OCI-LY7 (cell line): Measurements from ENCODE around the gene PCGF3. TPM values are rescaled to one million over a fixed set of nuclear protein-coding genes. Genes with fewer than 3 reads are reported as not detected.
"Not testable (repeated sequence)": the region's sequence is repeated elsewhere in the genome, so short reads cannot be mapped to it uniquely, and the experiment has no call there.

Experiments used
- BruUV-seq: library from RNA; stranded (reverse); fragments of 400-500 nt; replicated peaks from 2 replicates; lab custom pipeline; 2021; lab: Mats Ljungman, UMichigan
- CTCF ChIA-PET: fragments of 300-600 bp; sonication (Branson Sonifier 250); formaldehyde crosslinking; loops from one replicate; lab custom pipeline; 2022; ENCODE audit warnings: antibody characterized with exemption; ENCODE audit not compliant: unreplicated experiment; lab: Charles Lee
- POLR2A ChIA-PET: fragments of 300-600 bp; sonication (Branson Sonifier 250); formaldehyde crosslinking; loops from one replicate; lab custom pipeline; 2022; ENCODE audit warnings: antibody characterized with exemption; lab: Charles Lee
- DNase-seq: peaks from one replicate; pipeline ENCODE4 v3.0.0-alpha.2; 2015; ENCODE audit warnings: low spot score
- H2AFZ ChIP-seq: fragments of 200-600 bp; sonication (generic), shearing (Covaris generic); 2 replicates; pipeline ENCODE4 v1.6.1; 2014; ENCODE audit warnings: mild to moderate bottlenecking, antibody characterized with exemption, low read length, moderate library complexity
- H3K27ac ChIP-seq: fragments of 200-600 bp; sonication (generic); 2 replicates; pipeline ENCODE4 v1.5.1; 2014; ENCODE audit warnings: mixed run types, low read depth, mild to moderate bottlenecking, moderate library complexity, low read length, inconsistent platforms; ENCODE audit not compliant: poor library complexity, severe bottlenecking
- H3K36me3 ChIP-seq: fragments of 200-600 bp; sonication (generic); 2 replicates; pipeline ENCODE4 v1.6.1; 2014; ENCODE audit warnings: mild to moderate bottlenecking, antibody characterized with exemption, low read length, moderate library complexity, mixed read lengths; ENCODE audit not compliant: insufficient read depth
- H3K4me1 ChIP-seq: fragments of 200-600 bp; sonication (generic); 2 replicates; pipeline ENCODE4 v1.5.1; 2014; ENCODE audit warnings: mild to moderate bottlenecking, low read length; ENCODE audit not compliant: insufficient read depth, poor library complexity, severe bottlenecking
- H3K4me2 ChIP-seq: fragments of 200-600 bp; sonication (generic); 2 replicates; pipeline ENCODE4 v1.6.1; 2014; ENCODE audit warnings: mild to moderate bottlenecking, low read length
- H3K4me3 ChIP-seq: fragments of 200-600 bp; sonication (generic); 2 replicates; pipeline ENCODE4 v1.5.1; 2014; ENCODE audit warnings: mild to moderate bottlenecking, low read depth, low read length; ENCODE audit not compliant: poor library complexity, severe bottlenecking
- H3K79me2 ChIP-seq: fragments of 200-600 bp; sonication (generic); 2 replicates; pipeline ENCODE4 v1.6.1; 2016; ENCODE audit warnings: low read depth, mild to moderate bottlenecking, low read length, moderate library complexity, mixed read lengths; ENCODE audit not compliant: insufficient read depth
- H3K9me2 ChIP-seq: fragments of 200-600 bp; sonication (generic); 2 replicates; pipeline ENCODE4 v1.6.1; 2016; ENCODE audit warnings: mild to moderate bottlenecking, low read length, mixed read lengths; ENCODE audit not compliant: insufficient read depth
- H3K9me3 ChIP-seq: fragments of 200-600 bp; sonication (generic); 2 replicates; pipeline ENCODE4 v1.6.1; 2014; ENCODE audit warnings: mild to moderate bottlenecking, mixed run types, low read length, mixed read lengths
- H4K20me1 ChIP-seq: fragments of 200-600 bp; sonication (generic); 2 replicates; pipeline ENCODE4 v1.6.1; 2014; ENCODE audit warnings: mild to moderate bottlenecking, antibody characterized with exemption, low read length, moderate library complexity, mixed read lengths; ENCODE audit not compliant: insufficient read depth
- EZH2phosphoT487 ChIP-seq: fragments of 200-600 bp; sonication (generic); IDR thresholded peaks from 2 replicates; pipeline ENCODE4 v1.6.1; 2018; ENCODE audit warnings: low read depth, borderline replicate concordance, mild to moderate bottlenecking, mixed run types, antibody characterized with exemption, low read length, moderate library complexity, mixed read lengths
- intact Hi-C: fragments of 100-400 bp; cut with micrococcal nuclease; formaldehyde crosslinking; loops from one replicate; pipeline ENCODE4 v1.10.0; 2022; ENCODE audit not compliant: unreplicated experiment
- total RNA-seq, 2 experiments: library from RNA; depleted of rRNA in 1 of 2; stranded (reverse); fragments of >200 nt in 1 of 2; shearing (Covaris generic) in 1 of 2; gene quantifications; 2 replicates each; pipeline ENCODE4 v1.2.3, GENCODE V29; 2014 to 2022
- TF ChIP-seq, protein P1 (sequence below): fragments of 200-600 bp; sonication (generic); conservative IDR thresholded peaks from 2 replicates; pipeline ENCODE4 v1.5.1; 2014; ENCODE audit warnings: mild to moderate bottlenecking, antibody characterized with exemption, low read length, moderate library complexity, mixed read lengths

Gene PCGF3
- total RNA-seq, 2 experiments from 2014 or later, result 33.8 to 50.2 TPM

DNA sequence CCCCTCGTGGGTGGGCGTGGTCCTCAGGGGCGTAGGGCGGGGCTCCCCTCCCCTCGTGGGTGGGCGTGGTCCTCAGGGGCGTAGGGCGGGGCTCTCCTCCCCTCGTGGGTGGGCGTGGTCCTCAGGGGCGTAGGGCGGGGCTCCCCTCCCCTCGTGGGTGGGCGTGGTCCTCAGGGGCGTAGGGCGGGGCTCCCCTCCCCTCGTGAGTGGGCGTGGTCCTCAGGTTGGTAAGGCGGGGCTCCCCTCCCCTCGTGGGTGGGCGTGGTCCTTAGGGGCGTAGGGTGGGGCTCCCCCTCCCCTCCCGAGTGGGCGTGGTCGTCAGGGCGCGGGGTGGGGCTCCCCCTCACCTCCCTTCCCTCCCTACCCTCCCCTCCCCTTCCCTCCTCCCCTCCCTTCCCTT, 26.3 kb downstream of the PCGF3 start:
- CTCF ChIA-PET, BruUV-seq: not testable (repeated sequence)

DNA sequence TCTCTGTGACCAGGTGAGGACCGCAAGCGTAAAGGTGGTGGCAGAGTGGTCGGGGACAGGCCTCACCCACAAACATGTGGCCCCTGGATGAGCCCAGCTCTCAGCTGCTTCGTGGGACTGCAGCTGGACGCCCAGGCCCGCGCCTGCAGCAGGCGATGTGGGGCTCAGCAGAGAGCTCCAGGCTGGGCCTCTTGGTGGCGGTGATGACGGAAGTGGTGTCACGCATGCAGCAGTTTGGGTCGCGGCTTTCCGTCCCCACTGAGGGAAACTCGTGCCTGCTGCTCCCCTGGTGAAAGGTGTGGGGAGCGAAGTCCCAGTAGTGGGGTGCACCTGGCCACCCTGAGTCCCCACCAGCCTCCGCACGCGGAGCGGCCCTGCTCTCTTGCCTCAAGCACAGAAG, 26.9 kb downstream of the PCGF3 start:
- Histone ChIP-seq H3K9me3 (no peaks in the 10 kb centered on the region), H4K20me1 (0 out of 2 replicates have a peak, but pooled peaks cover 4% of the 10 kb centered on the region), H3K9me2 (no peaks in the 10 kb centered on the region), H3K27ac (no peak overlapping the region), H3K4me2 (no peak overlapping the region), H3K4me3 (no peak overlapping the region), H2AFZ (no peak overlapping the region), H3K4me1 (no peaks in the 10 kb centered on the region), H3K36me3 (peaks cover 52% of the 10 kb centered on the region), H3K79me2 (no peaks in the 10 kb centered on the region)
- BruUV-seq, result no TSS peak
- TF ChIP-seq EZH2phosphoT487, result no peak
- TF ChIP-seq, protein P1, sequence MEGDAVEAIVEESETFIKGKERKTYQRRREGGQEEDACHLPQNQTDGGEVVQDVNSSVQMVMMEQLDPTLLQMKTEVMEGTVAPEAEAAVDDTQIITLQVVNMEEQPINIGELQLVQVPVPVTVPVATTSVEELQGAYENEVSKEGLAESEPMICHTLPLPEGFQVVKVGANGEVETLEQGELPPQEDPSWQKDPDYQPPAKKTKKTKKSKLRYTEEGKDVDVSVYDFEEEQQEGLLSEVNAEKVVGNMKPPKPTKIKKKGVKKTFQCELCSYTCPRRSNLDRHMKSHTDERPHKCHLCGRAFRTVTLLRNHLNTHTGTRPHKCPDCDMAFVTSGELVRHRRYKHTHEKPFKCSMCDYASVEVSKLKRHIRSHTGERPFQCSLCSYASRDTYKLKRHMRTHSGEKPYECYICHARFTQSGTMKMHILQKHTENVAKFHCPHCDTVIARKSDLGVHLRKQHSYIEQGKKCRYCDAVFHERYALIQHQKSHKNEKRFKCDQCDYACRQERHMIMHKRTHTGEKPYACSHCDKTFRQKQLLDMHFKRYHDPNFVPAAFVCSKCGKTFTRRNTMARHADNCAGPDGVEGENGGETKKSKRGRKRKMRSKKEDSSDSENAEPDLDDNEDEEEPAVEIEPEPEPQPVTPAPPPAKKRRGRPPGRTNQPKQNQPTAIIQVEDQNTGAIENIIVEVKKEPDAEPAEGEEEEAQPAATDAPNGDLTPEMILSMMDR, result no peak
- intact Hi-C loops, result no loop called here
- ChIA-PET CTCF (no interaction called here), POLR2A (no interaction called here)
- DNase-seq, result no peak

More for the DNA sequence above, 26.3 kb downstream of the PCGF3 start:
- H3K9me2 ChIP-seq, H3K4me1 ChIP-seq, H3K4me2 ChIP-seq, H4K20me1 ChIP-seq, H3K9me3 ChIP-seq, H3K79me2 ChIP-seq, POLR2A ChIA-PET, H3K4me3 ChIP-seq, intact Hi-C loops, H3K27ac ChIP-seq, H2AFZ ChIP-seq: not testable (repeated sequence)
- H3K36me3 ChIP-seq, result peaks cover 47% of the 10 kb centered on the region
- peak; percentile 26 for DNase-seq

DNA sequence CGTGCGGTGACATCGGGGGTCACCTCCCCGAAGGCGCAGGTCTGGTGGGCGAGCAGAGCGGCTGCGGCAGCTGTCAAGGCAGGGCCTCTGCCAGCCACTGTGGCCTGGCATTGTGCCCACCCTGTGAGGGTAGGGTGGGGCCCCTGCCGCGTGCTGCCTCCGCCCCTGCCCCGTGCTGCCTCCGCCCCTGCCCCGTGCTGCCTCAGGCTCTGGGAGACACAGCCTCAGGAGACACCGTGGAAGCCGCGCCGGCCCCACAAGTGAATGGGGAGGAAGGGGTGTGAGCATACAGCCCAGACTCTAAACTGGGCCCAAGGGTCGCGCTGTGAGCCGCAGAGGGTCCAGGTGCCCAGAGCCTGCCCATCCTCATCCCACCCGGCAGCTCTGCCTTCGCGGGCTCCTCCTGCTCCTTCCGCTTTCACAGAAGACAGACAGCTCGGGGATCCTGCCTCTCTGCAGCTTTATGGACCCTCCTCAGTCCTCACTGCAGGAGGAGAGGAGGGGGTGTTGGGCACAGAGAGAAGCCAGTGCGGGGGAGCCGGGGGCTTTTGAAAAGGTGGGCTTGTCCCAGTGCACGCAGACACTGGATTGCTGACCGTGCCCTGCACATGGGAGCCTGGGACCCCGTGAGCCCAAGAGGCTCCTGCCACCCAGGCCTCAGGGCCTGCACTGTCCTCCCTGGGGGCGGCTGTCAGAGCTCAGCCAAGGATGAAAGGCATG, 27.4 kb downstream of the PCGF3 start:
- Histone ChIP-seq H3K4me3 (no peak overlapping the region), H3K4me2 (no peak overlapping the region), H2AFZ (no peak overlapping the region), H3K4me1 (no peaks in the 10 kb centered on the region), H3K9me3 (no peaks in the 10 kb centered on the region), H3K79me2 (no peaks in the 10 kb centered on the region), H3K9me2 (no peaks in the 10 kb centered on the region), H3K27ac (no peak overlapping the region), H4K20me1 (no peaks in the 10 kb centered on the region), H3K36me3 (peaks cover 57% of the 10 kb centered on the region)
- no peak for TF ChIP-seq EZH2phosphoT487
- TF ChIP-seq, protein P1, result no peak
- CTCF ChIA-PET, result no interaction called here
- no peak for DNase-seq
- intact Hi-C loops, result no loop called here
- POLR2A ChIA-PET, result no interaction called here
- BruUV-seq, result no TSS peak
